ENCODE results near the gene CADM1.

CADM1 gene

GRCh38 chr11:115168686-115169085 is 335.5 kb downstream of the CADM1 start:
- DNase-seq = no peak

GRCh38 chr11:115168229-115168671 is 336.0 kb downstream of the CADM1 start:
- DNase-seq = no peak

- DNase-seq = no peak
Observed at GRCh38 chr11:115167456-115167855, 336.8 kb downstream of the CADM1 start.

GRCh38 chr11:115166820-115167219 is 337.4 kb downstream of the CADM1 start:
- DNase-seq = no peak

DNA sequence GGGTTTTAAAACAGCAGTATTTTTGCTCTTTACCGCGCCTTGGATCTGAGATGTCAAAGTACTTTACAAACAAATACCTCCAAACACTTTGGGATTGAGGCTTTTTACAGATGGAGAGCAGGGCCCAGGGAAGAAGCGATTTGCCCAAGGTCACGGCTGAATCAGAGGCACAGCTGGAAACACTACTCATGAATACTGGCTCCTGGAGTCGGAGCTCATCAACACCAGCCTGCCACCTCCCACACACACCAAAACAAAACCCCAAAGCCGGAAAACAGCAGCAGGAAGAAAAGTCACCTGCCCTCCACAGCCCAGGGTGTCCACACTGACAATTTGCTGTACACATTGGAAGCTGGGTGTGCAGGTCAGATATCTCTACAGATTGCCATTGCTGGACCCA is 339.4 kb downstream of the CADM1 start:
- no peak for DNase-seq

DNA sequence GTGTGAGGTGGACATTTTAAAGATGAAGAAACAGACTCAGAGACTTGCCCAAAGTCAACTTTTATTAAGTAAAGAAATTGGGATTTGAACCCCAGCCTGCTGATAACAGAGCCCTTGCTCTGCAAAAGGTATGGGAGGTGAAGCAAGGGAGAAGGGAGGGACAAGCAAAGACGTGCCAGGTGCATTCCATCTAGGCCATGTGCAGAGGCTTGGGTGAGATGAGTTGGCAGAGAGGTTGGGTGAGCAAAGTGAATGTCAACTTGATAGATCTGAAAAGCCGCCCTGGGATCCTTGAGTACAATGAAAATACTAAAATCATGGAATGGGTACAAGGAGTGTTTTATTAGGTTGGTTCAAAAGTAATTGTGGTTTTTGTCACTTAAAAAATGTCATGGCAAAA is 341.3 kb downstream of the CADM1 start:
- no peak for DNase-seq

DNA sequence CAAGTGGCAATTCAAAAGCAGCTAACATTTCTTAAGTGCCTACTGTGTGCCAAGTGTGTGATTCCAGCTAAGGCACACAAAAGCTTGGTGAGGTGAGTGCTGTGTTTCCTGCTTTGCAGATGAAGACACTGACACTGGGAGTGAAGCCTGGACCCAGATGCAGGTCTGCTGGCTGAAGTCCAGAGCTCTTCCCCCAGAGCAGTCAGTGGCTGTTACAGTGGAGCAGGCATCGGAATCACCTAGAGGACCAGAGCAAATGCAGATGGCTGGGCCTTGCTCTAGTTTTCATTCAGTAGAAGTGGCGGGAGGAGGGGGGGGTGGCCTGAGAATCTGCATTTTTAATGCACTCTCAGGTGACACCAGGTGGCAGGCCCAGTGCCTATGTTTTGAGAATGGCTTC is 342.3 kb downstream of the CADM1 start:
- DNase-seq = no peak

- peak; percentile 23 for DNase-seq
Observed at GRCh38 chr11:115159207-115159606, 345.0 kb downstream of the CADM1 start.

- no peak for DNase-seq
Observed at GRCh38 chr11:115158053-115158452, 346.2 kb downstream of the CADM1 start.

- no peak for DNase-seq
Observed at GRCh38 chr11:115157247-115157646, 347.0 kb downstream of the CADM1 start.

DNA sequence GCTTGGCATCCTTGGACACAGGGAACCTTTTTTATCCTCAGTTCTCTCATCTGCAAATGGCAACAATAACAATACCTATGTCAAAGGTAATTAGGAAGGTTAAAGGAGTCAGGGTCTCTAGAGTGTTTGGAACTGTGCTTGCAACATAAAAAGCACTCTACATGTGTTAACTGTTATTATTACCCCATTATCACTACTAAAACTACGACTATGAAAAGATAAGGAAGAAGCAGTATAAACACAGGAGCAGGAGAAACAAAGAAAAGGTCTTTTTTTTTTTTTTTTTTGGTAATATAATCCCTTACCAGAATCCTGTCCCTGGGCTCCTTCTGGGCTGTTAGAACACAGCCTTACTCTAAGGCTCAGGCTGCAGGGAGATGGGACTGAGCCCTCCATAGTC is 348.2 kb downstream of the CADM1 start:
- DNase-seq = no peak

DNA sequence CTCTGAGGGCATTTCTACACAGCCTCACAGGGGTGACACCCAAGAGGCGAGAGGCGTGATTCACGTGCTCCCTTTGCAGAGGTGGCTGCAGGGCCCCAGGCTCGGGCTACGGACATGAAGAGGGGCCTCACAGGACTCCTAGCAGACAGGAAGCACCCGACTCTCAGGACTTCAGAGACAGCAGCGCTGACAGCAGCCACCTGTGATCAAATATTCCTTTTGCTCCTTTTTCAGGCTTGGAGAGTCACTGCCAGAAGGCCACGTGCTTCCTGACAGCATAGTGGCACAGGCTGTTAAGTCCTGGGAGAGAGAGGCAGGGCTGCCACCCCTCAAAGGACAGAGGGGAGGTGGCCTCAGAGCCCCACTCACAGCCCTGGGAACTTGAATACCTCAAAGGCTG is 348.9 kb downstream of the CADM1 start:
- no peak for DNase-seq

- no peak for DNase-seq
Observed at GRCh38 chr11:115154355-115154736, 349.9 kb downstream of the CADM1 start.

DNA sequence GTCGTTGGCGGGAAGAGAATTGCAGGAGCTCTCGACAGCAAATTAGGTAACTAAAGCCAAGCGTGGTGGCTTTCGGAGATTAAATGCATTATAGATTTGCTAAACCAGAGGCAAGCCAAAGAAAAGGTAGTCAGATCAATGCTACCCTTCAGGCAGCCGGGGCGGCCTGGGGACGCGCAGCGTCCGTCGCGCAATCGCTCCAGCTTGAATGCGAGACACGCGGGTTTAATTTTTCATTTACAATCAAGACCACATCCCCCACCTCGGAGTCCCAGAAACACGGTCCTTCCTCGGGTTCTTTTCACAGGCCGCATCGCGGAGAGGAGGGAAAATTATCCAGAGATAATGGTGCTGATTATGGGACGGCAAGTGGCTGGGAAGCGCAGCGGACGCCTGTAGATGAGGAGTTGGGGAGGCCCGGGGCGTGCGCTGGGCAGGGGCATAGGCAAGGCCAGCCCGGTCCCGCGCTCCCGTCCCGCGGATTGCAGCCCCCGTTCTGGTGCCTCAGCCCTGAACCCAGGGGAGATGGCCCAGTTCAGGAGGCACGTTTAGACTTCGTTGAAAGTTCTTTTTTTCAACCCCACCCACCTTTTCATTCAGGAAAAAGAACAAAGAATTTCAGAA is 350.4 kb downstream of the CADM1 start:
- DNase-seq = no peak

DNA sequence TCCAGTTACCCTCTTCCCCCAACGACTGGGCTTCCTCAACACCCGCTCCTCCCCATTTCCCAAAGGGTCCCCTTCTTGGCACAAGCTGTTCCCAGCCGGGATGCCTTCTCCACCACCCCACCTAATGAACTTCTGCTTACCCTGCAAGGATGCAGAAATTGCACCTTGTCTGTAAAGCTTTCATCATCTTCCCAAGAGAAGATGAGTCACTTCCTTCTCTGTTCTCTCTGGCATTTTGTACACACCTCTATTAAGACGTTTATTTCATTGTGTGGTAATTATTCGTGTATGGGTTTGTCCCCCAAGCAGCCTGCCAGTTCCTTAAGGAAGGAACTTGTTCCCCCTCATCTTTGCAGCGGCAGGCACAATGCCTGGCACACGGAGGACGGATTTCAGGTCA is 351.1 kb downstream of the CADM1 start:
- no peak for DNase-seq

GRCh38 chr11:115151010-115151409 is 353.2 kb downstream of the CADM1 start:
- DNase-seq = no peak

DNA sequence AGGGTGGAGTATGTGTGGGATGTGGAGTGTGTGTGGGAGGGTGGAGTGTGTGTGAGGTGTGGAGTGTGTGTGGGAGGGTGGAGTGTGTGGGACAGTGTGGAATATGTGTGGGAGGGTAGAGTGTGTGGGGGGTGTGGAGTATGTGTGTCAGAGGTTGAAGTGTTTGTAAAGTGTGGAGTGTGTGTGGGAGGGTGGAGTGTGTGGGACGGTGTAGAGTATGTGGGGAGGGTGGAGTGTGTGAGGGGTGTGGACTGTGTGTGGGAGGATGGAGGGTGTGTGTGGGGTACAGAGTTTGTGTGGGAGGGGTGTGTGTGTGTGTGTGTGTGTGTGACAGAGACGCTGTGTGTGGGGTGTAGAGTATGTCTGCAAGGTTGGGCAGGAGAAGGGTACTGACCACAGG is 355.5 kb downstream of the CADM1 start:
- DNase-seq = no peak

DNA sequence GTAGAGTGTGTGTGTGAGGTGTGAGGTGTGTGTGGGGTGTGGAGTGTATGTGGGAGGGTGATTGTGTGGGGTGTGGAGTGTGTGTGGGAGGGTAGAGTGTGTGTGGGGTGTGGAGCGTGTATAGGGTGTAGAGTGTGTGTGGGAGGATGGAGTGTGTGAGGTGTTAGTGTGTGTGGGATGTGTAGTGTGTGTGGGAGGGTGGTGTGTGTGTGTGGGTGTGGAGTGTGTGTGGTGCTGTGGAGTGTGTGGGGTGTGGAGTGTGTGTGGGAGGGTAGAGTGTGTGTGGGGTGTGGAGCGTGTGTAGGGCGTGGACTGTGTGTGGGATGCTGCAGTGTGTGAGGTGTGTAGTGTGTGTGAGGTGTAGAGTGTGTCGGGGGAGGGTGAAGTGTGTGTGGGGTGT is 356.1 kb downstream of the CADM1 start:
- DNase-seq = no peak

DNA sequence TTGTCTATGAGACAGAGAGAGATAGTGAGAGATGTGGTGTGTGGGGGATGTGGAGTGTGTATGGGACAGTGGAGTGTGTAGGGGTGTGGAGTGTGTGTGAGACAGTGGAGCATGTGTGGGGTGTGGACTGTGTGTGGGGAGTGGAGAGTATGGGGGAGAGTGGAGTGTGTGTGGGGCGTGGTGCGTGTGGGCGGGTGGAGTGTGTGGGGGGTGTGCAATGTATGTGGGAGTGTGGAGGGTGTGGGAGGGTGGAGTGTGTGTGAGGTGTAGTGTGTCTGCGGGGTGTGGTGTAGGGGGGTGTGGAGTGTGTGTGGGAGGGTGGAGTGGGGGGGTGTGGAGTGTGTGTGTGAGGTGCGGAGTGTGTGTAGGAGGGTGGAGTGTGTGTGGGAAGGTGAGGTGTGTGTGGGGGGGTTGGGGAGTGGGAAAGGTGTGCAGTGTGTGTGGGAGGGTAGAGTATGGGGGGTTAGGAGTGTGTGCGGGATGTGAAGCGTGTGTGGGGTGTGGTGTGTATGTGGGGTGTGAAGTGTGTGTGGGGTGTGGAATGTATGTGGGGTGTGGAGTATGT is 356.9 kb downstream of the CADM1 start:
- DNase-seq = no peak

GRCh38 chr11:115146425-115146824 is 357.8 kb downstream of the CADM1 start:
- no peak for DNase-seq

DNA sequence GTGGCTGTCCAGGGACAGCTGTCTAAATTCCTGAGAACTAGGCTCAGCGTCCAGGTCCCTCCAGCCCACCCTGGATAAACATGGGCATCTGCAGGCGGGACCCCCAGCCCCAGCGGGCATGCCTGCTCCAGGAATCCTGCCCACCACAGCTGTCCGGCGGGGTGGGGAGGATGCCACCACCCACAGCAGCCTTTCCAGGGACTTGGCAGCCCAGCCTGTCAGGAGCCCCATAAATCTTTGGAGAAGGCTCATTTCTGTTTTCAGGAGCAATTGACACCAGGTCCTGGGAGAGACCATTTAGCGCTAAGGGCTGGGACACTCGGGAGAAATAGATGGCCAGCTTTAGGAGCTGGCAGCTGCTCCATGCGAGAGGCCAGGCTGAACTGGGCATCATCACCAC is 358.9 kb downstream of the CADM1 start:
- DNase-seq = no peak

- no peak for DNase-seq
Observed at GRCh38 chr11:115144914-115145313, 359.3 kb downstream of the CADM1 start.

- no peak for DNase-seq
Observed at GRCh38 chr11:115144014-115144413, 360.2 kb downstream of the CADM1 start.

DNA sequence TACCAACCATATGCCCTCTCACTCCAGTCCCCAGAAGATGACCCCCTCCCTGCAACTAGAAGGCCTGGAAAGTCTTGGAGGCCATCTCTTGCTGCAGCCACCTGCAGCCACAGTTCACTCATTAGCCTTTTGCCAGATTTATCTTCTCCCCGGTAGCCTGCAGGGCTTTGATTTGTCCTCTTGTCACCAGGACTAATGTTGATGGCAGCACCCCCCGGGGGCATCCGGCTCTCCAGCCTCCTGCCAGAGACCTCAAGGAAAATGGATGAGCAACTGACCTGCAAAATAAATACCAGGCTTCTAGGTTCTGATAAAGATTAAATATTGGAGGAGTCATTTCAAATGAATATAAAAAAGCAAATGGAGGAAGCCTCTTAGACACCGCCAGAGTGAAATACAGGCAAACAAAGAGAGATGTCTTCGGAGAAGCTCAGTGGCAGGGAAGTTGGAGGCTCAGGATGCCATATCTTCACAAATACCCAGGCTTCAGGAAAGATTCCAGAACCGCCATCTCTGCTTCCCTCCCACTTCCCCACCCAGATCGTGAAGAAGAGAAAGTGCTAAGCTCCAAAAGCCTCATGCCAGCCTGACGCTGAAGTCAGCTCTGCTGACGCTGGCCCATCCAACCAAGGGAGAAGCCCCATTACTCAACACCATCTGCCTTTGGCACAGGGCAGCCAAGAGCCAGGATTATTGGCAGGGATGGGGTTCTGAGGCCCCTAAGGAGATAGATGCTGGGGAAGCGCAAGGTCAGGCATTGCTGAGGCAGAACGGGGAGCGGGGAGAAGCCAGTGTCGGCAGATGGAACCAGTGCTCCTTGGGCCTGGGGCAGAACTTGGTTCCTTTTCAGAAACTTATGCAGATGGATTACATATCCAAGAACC is 362.7 kb downstream of the CADM1 start:
- DNase-seq = no peak

All from NCI-H526 treated with DMSO at 0.1 percent for 48 hours (cell line).